Occipital lobe (tissue), 2 donors: ENCODE results near the gene STIL. TPM values are rescaled to one million over a fixed set of nuclear protein-coding genes. Genes with fewer than 3 reads are reported as not detected.
"Not testable (repeated sequence)": the region's sequence is repeated elsewhere in the genome, so short reads cannot be mapped to it uniquely, and the experiment has no call there.

Experiments
- DNase-seq: peaks from one replicate; lab custom pipeline; 2025; lab: John Stamatoyannopoulos, UW
- total RNA-seq: library from RNA; depleted of rRNA; stranded (reverse); fragments of >200 nt; gene quantifications from one replicate; pipeline ENCODE4 v1.2.3, GENCODE V29; 2014

The STIL gene
- total RNA-seq, 1 donor from 2014 or later: 9.4 TPM

- no peak for DNase-seq
Measured at GRCh38 chr1:47323599-47324031, 9.7 kb upstream of the STIL start.

- not testable (repeated sequence) for DNase-seq
Measured at GRCh38 chr1:47319968-47320367, 6.0 kb upstream of the STIL start.

DNA sequence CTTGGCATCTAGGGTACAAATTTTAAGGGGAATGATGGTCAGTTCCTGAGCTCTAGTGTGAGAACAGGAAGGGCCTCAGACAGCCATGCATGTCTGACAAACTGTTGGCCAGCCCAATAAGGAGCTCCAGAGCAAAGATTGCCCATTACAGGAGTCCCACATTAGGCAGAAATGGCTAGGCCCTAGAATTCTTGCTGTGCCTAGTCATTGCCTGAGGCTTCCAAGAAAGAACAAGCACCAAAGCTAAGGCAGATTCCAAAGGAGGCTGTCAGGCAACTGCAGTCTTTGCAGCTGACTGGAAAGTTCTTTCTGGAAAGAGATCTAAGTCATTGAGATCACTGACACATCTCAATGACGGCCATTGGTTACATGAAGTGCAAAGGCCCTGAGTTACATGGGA lies 3.9 kb upstream of the STIL start:
- no peak for DNase-seq

GRCh38 chr1:47309427-47309826 lies 4.5 kb downstream of the STIL start:
- no peak for DNase-seq

DNA sequence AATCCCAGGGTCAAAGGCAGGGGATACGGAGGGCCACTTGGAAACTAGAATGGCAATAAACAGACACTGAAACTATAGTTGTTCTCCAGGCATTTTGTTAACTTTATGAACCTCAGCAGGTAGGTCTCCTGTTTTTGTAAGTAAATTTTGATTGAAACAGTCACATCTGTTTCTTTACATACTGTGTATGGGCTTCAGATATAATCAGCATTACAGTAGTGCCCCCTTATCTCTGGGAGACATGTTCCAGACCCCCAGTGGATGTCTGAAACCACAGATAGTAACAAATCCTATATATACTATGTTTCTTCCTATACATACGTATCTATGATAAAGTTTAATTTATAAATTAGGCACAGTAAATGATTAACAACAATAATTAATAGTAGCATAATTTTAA lies 11.5 kb downstream of the STIL start:
- DNase-seq: no peak

DNA sequence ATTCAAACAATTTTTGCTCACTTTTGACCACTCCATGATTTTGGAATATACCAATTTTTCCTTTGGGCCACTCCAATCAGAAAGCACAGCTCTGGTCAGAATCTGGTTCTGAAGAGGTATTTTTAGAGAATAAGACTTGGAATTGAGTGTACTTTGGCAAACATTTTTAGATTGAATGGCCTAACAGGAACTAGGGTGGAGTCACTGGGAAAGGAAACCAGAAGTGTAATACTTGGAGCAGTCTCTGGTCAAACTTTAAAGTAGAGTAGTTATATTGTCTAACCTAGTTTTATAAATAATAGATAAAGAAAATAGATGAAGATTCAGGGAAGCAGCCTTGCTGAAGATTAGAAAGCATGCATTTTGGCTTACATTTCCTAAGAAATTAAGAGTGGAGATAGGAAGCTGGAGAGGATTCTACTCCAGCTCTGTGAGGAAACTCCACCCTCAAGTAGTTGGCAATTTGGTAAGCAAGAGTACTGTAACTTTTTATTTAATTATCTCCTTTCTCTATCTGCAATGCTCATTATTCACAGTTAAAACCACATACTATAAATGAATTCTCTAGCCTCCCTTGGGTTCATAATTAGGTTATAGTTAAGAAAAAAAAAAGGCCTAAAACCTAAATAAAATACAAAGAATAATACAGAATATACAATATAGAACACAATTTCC lies 15.8 kb downstream of the STIL start:
- DNase-seq: no peak

DNA sequence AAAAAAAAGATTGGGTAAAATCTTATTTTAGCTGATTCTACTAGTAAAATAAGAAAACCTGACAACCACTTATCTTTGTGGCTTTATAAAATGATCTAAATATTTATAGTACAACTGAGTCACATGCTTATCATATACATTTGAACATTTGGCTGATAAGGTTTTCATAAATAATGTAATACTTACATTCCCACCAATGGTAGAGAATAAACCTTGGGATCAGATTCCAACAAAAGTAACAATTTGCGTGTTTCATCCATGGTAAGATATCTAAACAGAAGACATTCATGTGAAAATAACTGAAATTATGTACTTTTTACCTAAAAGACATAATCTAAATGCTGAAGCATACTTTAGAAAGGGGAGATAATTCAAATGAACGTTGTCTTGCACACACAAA lies 18.4 kb downstream of the STIL start:
- no peak for DNase-seq

GRCh38 chr1:47294863-47295262 lies 19.1 kb downstream of the STIL start:
- DNase-seq: not testable (repeated sequence)

- not testable (repeated sequence) for DNase-seq
Measured at GRCh38 chr1:47288116-47288515, 25.8 kb downstream of the STIL start.

DNA sequence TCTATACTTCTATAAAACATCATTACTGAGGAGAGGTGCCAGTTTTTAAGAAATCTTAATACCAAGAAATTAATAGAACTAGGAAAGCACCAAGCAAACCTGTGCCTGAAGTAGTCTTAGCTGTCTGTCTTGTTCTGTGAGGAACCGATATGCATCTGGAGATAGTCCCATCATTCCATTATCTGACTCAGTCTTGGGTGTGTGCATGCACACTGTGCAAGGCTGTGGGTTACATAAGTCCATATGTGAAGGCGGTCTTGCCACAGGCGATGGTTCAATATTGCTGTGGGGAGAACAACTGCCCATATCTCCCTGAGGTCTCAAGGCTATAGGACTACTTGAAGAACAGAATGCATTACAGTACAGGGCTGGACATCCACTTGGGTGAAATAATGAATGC lies 33.8 kb downstream of the STIL start:
- no peak for DNase-seq

DNA sequence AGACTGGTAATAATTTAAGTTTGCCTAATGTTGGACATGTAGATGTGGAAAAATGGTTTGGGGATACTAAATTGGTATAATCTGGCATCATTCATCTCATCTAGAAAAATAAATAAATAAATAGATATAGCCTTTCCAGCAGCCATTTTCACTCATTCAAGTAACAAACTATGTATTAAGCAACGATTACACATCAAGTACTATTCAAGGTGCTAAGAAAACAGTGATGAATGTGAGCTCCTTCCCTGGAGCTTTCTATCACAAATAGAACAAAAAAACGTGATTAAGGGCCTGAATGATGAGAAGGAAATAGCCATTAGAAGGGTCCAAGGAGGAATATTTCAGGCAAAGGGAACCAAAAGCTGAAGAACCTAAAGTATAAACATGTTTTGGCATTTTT lies 37.1 kb downstream of the STIL start:
- no peak for DNase-seq

DNA sequence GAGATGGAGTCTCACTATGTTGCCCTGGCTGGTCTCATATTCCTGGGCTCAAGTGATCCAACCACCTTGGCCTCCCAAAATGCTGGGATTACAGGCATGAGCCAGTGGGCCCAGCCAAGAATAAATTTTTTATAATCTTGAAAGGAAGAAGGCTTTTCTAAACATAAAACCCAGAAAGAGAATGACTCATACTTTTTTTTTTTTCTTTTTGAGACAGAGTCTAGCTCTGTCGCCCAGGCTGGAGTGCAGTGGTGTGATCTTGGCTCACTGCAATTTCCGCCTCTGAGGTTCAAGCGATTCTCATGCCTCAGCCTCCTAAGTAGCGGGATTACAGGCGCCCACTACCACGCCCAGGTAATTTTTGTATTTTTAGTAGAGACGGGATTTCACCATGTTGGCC lies 38.1 kb downstream of the STIL start:
- not testable (repeated sequence) for DNase-seq

DNA sequence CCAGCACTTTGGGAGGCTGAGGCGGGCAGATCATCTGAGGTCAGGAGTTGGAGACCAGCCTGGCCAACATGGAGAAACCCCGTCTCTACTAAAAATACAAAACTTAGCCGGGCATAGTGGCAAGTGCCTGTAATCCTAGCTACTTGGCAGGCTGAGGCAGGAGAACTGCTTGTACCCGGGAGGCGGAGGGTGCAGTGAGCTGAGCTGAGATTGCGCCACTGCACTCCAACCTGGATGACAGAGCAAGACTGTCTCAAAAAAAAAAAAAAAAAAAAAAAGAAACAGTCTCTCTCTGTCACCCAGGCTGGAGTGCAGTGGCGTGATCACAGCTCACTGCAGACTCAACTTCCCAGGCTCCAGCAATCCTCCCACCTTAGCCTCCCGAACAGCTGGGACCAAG lies 48.4 kb downstream of the STIL start:
- DNase-seq: not testable (repeated sequence)

DNA sequence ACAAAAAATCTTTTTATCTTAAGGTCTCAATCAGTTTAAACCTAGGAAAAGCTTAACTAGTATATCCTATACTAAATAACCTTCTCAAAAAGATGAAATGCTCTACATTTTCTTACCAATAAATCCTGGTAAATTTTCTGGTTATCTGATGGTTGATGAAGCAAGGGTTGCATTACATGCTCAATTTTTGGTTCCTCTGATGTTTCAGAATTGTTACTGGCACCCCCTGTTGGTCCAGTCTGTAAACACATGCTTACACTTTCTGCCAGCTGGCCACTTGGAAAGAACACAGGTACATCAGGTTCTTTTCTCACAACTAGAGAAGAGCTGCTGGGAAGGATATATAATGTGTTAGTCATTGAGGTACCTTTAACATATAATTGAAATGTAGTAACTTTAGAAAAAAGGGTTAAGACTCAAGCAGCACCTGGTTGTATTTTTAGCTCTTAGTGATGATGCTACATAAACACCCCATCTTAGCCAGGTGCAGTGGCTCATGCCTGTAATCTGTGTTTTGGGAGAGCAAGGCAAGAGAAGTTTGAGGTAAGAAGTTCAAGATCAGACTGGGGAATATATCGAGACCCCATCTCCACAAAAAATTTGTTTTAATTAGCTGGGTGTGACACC lies 51.0 kb downstream of the STIL start:
- DNase-seq: no peak

DNA sequence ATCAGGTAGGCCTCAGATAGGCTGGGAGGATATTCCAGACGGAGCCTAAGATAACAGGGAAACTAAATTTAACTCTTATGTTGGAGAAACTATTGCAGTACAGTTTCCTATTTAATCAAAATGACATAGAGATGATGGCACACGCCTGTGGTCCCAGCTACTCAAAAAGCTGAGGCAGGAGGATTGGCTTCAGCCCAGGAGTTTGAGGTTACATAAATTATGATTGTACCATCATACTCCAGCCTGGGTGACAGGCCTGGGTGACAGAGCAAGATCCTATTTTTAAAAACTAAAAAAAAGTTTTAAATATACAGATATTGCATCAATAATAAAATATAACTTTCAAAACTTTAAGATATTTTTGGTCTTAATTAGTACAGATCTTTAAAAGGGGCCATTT lies 56.7 kb downstream of the STIL start:
- no peak for DNase-seq

GRCh38 chr1:47252795-47253194 lies 61.2 kb downstream of the STIL start:
- no peak for DNase-seq

- DNase-seq: no peak
Measured at GRCh38 chr1:47252369-47252768, 61.6 kb downstream of the STIL start.

GRCh38 chr1:47249755-47250154 lies 64.2 kb downstream of the STIL start:
- no peak for DNase-seq

DNA sequence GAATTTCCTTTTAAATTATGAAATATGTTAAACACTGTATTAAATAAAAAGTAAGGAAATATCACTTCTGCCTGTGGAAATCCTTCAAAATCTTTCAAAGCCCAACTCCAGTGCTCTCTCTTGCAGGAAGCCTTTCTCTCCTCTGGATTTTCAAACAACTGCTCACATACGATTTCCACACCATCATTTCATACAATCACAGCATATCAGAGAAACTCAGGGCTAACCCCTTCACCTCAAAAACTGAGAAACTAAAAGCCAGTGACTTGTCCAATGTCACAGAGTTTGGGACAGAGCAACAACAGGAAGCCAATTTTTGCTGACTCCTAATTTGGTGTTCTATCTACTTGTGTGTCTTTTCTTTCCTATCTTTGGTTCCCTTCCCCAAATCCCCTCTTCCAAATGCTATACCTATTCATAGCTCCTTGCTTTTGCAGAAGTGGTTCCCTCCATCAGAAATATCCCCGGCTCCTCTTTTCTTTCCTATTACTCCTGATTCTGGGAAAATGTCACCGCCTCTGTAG lies 69.5 kb downstream of the STIL start:
- no peak for DNase-seq

DNA sequence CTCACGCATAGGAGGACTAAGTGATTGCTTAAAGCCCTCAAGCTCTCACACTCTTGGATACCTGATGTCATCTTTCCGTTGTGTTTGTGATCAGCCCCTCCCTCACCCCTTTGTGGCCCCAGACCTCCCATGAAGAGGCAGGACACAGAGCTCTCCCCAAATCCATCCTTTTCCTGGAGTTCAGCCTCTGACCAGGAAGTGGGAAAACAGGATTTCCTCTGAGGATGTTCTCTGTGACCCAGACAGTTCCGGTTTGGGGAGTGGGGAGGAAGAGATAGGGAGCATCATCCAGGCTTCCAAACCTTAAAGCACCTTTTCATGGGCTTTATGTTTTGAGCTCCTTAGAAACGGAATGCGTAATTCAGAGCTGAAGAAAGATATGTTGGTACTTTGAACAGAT lies 70.0 kb downstream of the STIL start:
- DNase-seq: no peak

DNA sequence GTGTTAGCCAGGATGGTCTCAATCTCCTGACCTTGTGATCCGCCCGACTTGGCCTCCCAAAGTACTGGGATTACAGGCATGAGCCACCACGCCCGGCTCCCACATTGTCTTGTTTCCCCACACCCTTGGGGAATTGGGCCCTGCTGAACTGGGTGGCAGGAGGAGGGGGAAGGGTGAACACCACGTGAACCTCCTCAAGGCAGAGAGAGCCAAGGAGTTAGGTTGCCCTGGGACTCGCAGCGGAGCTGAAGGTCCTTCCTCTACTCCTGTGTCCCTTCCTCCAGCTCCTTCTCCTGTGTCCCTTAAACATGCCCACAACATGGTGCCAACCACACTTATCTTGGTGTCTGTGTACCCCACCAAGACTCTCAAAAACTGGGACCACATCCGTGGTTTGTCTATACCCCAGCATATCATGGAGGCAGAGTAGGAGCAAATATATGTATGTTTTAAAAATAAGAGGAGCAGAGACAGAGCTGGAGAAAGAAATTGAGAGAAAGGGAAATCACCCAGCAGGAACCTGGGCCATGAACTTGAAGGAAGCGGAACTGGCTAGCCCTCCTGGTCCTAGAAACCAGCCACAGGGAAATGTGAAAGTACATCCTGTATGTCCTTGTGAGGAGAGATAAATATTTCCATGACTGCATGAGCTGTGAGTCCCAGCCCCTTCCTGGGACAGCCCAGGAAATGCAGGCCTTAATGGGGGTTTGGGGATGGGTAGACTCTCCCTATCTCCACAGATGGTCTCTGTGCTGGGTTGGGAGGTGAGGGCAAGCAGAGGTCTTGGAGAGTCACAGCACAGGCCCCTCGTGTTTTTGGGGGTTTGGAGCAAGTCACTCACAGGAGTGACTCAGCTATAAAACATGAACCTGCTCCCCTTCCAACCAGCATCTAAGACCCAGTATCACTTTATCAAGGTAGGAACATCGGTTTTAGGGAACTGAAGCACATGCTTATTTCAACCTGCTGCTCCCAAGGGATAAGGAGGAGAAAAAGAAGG lies 72.5 kb downstream of the STIL start:
- no peak for DNase-seq
